H1 (cell line): Measurements from ENCODE around the gene POGZ. TPM values are rescaled to one million over a fixed set of nuclear protein-coding genes. Genes with fewer than 3 reads are reported as not detected.
A peak's percentile ranks its signal among the peaks of the same experiment; 100 is the strongest.

Source experiments
- CTCF ChIA-PET: fragments of 300-600 bp; sonication (Branson Sonifier 250); formaldehyde crosslinking; loops from one replicate; lab custom pipeline; 2021; ENCODE audit not compliant: partially characterized antibody; lab: Charles Lee
- POLR2A ChIA-PET: fragments of 300-600 bp; sonication (Branson Sonifier 250); formaldehyde crosslinking; loops from one replicate; lab custom pipeline; 2021; ENCODE audit warnings: inconsistent platforms; ENCODE audit not compliant: partially characterized antibody; lab: Charles Lee
- DNase-seq, 2 experiments: peaks; one replicate each; pipeline versions ENCODE4 v3.0.0 to v3.0.0-alpha.2; 2010 to 2022; ENCODE audit warnings: low spot score in 2 of 2, low read depth in 1 of 2, mixed read lengths in 1 of 2
- FAIRE-seq: peaks from 2 replicates; lab custom pipeline; 2011; peaks lifted over from hg19 to GRCh38; lab: Jason Lieb, UNC
- H2AFZ ChIP-seq: 2 replicates; pipeline ENCODE4 v1.8.1; 2012; ENCODE audit warnings: low read length, inconsistent platforms
- H2AK5ac ChIP-seq: 2 replicates; pipeline ENCODE4 v1.6.1; 2013; ENCODE audit warnings: low read depth, low read length
- H2BK120ac ChIP-seq: replicated peaks from 2 replicates; pipeline ENCODE3; 2013; ENCODE audit warnings: low read depth, low read length, inconsistent platforms
- H2BK12ac ChIP-seq: 2 replicates; pipeline ENCODE4 v1.6.1; 2013; ENCODE audit warnings: low read depth, low read length
- H2BK15ac ChIP-seq: 2 replicates; pipeline ENCODE4 v1.6.1; 2013; ENCODE audit warnings: low read length
- H2BK20ac ChIP-seq: 2 replicates; pipeline ENCODE4 v1.6.1; 2013; ENCODE audit warnings: low read length
- H2BK5ac ChIP-seq: 2 replicates; pipeline ENCODE4 v1.6.1; 2013; ENCODE audit warnings: low read depth, low read length
- H3K14ac ChIP-seq: 2 replicates; pipeline ENCODE4 v1.6.1; 2013; ENCODE audit warnings: inconsistent platforms; ENCODE audit not compliant: insufficient read length
- H3K18ac ChIP-seq: 2 replicates; pipeline ENCODE4 v1.6.1; 2013; ENCODE audit warnings: low read length; ENCODE audit errors: extremely low read depth
- H3K23ac ChIP-seq: 2 replicates; pipeline ENCODE4 v1.6.1; 2013; ENCODE audit warnings: inconsistent platforms; ENCODE audit not compliant: insufficient read length
- H3K23me2 ChIP-seq: 2 replicates; pipeline ENCODE4 v1.6.1; 2013; ENCODE audit warnings: low read depth, low read length
- H3K27ac ChIP-seq: 2 replicates; pipeline ENCODE4 v1.6.1; 2011; ENCODE audit warnings: low read depth, low read length, inconsistent platforms
- H3K27me3 ChIP-seq, 4 experiments: replicated peaks in 1 of 4; 1 replicate in 1 of 4; 2 replicates in 3 of 4; pipeline versions ENCODE4 v1.6.1 to v1.8.1; 2011 to 2013; ENCODE audit warnings: low read length in 3 of 4, mild to moderate bottlenecking in 3 of 4, inconsistent platforms in 2 of 4, mixed read lengths in 2 of 4, moderate library complexity in 1 of 4; ENCODE audit not compliant: control insufficient read depth in 3 of 4, insufficient read depth in 3 of 4; ENCODE audit errors: extremely low read depth in 1 of 4
- H3K36me3 ChIP-seq, 4 experiments: 2 replicates each; pipeline versions ENCODE4 v1.6.1 to v1.8.1; 2011 to 2013; ENCODE audit warnings: mild to moderate bottlenecking in 4 of 4, low read length in 3 of 4, moderate library complexity in 2 of 4, control low read depth in 1 of 4, inconsistent platforms in 1 of 4; ENCODE audit not compliant: insufficient read depth in 4 of 4, control insufficient read depth in 2 of 4
- H3K4ac ChIP-seq: replicated peaks from 2 replicates; pipeline ENCODE3; 2013; ENCODE audit warnings: low read length, low read depth, mixed read lengths, inconsistent platforms; ENCODE audit not compliant: insufficient read length
- H3K4me1 ChIP-seq, 4 experiments: replicated peaks in 1 of 4; 1 replicate in 1 of 4; 2 replicates in 3 of 4; pipeline versions ENCODE4 v1.6.1 to v1.8.1; 2011 to 2013; ENCODE audit warnings: low read length in 3 of 4, inconsistent platforms in 2 of 4, mixed read lengths in 1 of 4; ENCODE audit not compliant: insufficient read depth in 4 of 4, control insufficient read depth in 3 of 4
- H3K4me2 ChIP-seq, 2 experiments: 2 replicates each; pipeline versions ENCODE4 v1.6.1 to v1.8.1; 2011 to 2013; ENCODE audit warnings: low read depth in 2 of 2, low read length in 2 of 2, control low read depth in 1 of 2, inconsistent platforms in 1 of 2, mild to moderate bottlenecking in 1 of 2; ENCODE audit not compliant: insufficient read depth in 1 of 2
- H3K4me3 ChIP-seq, 4 experiments: fragments of 200-600, 300-600 bp in 1 of 4; sonication (generic), shearing (Covaris generic), sonication (Bioruptor Twin) in 1 of 4; 2 replicates each; pipeline versions ENCODE4 v1.5.1 to v1.8.1; 2011 to 2016; ENCODE audit warnings: low read length in 4 of 4, low read depth in 3 of 4, control low read depth in 2 of 4, inconsistent platforms in 2 of 4, mild to moderate bottlenecking in 2 of 4, mixed read lengths in 1 of 4, moderate library complexity in 1 of 4; ENCODE audit not compliant: insufficient read depth in 2 of 4; ENCODE audit errors: extremely low read depth in 1 of 4
- H3K56ac ChIP-seq: replicated peaks from 2 replicates; pipeline ENCODE3; 2013; ENCODE audit warnings: low read depth, mild to moderate bottlenecking, mixed read lengths, low read length, inconsistent platforms; ENCODE audit not compliant: insufficient read length
- H3K79me1 ChIP-seq: 2 replicates; pipeline ENCODE4 v1.6.1; 2013; ENCODE audit warnings: low read depth, low read length, control low read depth
- H3K79me2 ChIP-seq, 2 experiments: 2 replicates each; pipeline versions ENCODE4 v1.6.1 to v1.8.1; 2012 to 2013; ENCODE audit warnings: low read length in 2 of 2, mild to moderate bottlenecking in 2 of 2, inconsistent platforms in 1 of 2; ENCODE audit not compliant: insufficient read depth in 2 of 2, control insufficient read depth in 1 of 2
- H3K9ac ChIP-seq, 4 experiments: replicated peaks in 1 of 4; 1 replicate in 1 of 4; 2 replicates in 3 of 4; pipeline versions ENCODE4 v1.6.1 to v1.8.1; 2011 to 2013; ENCODE audit warnings: low read depth in 3 of 4, low read length in 3 of 4, control low read depth in 2 of 4, mild to moderate bottlenecking in 2 of 4, moderate library complexity in 2 of 4, inconsistent platforms in 1 of 4; ENCODE audit errors: extremely low read depth in 1 of 4
- H3K9me3 ChIP-seq, 2 experiments: 2 replicates each; pipeline versions ENCODE4 v1.6.1 to v1.8.1; 2012 to 2013; ENCODE audit warnings: mild to moderate bottlenecking in 2 of 2, moderate library complexity in 2 of 2, control low read depth in 1 of 2, inconsistent platforms in 1 of 2, low read depth in 1 of 2, low read length in 1 of 2, mixed read lengths in 1 of 2; ENCODE audit not compliant: insufficient read depth in 2 of 2
- H4K20me1 ChIP-seq, 2 experiments: replicated peaks in 1 of 2; 2 replicates each; pipeline versions ENCODE3 to v1.8.1; 2011 to 2013; ENCODE audit warnings: inconsistent platforms in 2 of 2, low read length in 2 of 2, mild to moderate bottlenecking in 1 of 2; ENCODE audit not compliant: insufficient read depth in 2 of 2, control insufficient read depth in 1 of 2
- H4K5ac ChIP-seq: 2 replicates; pipeline ENCODE4 v1.6.1; 2013; ENCODE audit warnings: low read length, low read depth, mixed read lengths, inconsistent platforms; ENCODE audit not compliant: insufficient read length
- H4K8ac ChIP-seq: 2 replicates; pipeline ENCODE4 v1.8.0; 2013; ENCODE audit warnings: mild to moderate bottlenecking, moderate library complexity, low read length, inconsistent platforms; ENCODE audit not compliant: insufficient read depth; ENCODE audit errors: extremely low read depth
- H4K91ac ChIP-seq: replicated peaks from 2 replicates; pipeline ENCODE3; 2013; ENCODE audit warnings: low read length, mixed read lengths, inconsistent platforms; ENCODE audit not compliant: insufficient read length
- BACH1 ChIP-seq: IDR thresholded peaks from 2 replicates; pipeline ENCODE4 v1.6.1; 2012; ENCODE audit warnings: low read length, improper control_type of control experiment
- HDAC6 ChIP-seq: IDR thresholded peaks from one replicate; pipeline ENCODE4 v1.7.1; 2012; ENCODE audit warnings: low read depth, mild to moderate bottlenecking, inconsistent platforms, low read length, moderate library complexity
- JUND ChIP-seq: IDR thresholded peaks from 2 replicates; pipeline ENCODE4 v1.6.1; 2011; ENCODE audit warnings: mild to moderate bottlenecking, improper control_type of control experiment, low read length
- POLR2A ChIP-seq, 2 experiments: IDR thresholded peaks; 1 replicate in 1 of 2; 2 replicates in 1 of 2; pipeline ENCODE4 v1.6.1; 2011; ENCODE audit warnings: low read depth in 2 of 2, low read length in 2 of 2, mild to moderate bottlenecking in 2 of 2; ENCODE audit errors: control extremely low read depth in 1 of 2
- POLR2AphosphoS5 ChIP-seq: IDR thresholded peaks from 2 replicates; pipeline ENCODE4 v1.6.1; 2011; ENCODE audit warnings: low read depth, low read length
- RAD21 ChIP-seq, 2 experiments: IDR thresholded peaks in 1 of 2; conservative IDR thresholded peaks in 1 of 2; 2 replicates each; pipeline ENCODE4 v1.6.1; 2011; ENCODE audit warnings: low read depth in 2 of 2, low read length in 2 of 2, improper control_type of control experiment in 1 of 2, inconsistent platforms in 1 of 2, mild to moderate bottlenecking in 1 of 2, moderate library complexity in 1 of 2
- SP1 ChIP-seq: IDR thresholded peaks from 2 replicates; pipeline ENCODE4 v1.6.1; 2011; ENCODE audit warnings: low read depth, low read length
- WGBS, 2 experiments: shearing (Covaris generic) in 1 of 2; methylation state at CpG; one replicate each; pipeline versions ENCODE4 v1.1.6 to v1.1.7; 2013 to 2015; ENCODE audit warnings: low lambda C conversion rate in 2 of 2, mixed read lengths in 2 of 2, inconsistent platforms in 1 of 2, low coverage in 1 of 2, missing lambda C conversion rate in 1 of 2; ENCODE audit not compliant: insufficient replicate concordance in 2 of 2, insufficient coverage in 1 of 2, insufficient read length in 1 of 2; ENCODE audit errors: extremely low coverage in 1 of 2, missing lambda C conversion rate in 1 of 2; 5-methylcytosine and 5-hydroxymethylcytosine counted together
- polyA plus RNA-seq, 7 experiments: library from polyadenylated mRNA; depleted of rRNA in 3 of 7; stranded (reverse) in 5 of 7; unstranded in 2 of 7; fragments of >200 nt in 5 of 7; fragments of 200-250 nt in 2 of 7; gene quantifications; 1 replicate in 5 of 7; 2 replicates in 1 of 7; 4 replicates in 1 of 7; pipeline versions ENCODE4 v1.2.1 to v1.2.3, GENCODE V29; 2011 to 2013; ENCODE audit warnings: missing spikeins in 2 of 7, mixed read lengths in 2 of 7
- total RNA-seq: library from RNA; stranded (reverse); fragmentation: NEBNext Ultra II Directional; extraction: Animal tissue kit (Norgen Biotek cat#: 25700); gene quantifications from 2 replicates; pipeline ENCODE4 v1.2.1, GENCODE V29; 2021
- TF ChIP-seq, protein P1 (sequence below), 3 experiments: IDR thresholded peaks; 1 replicate in 2 of 3; 2 replicates in 1 of 3; pipeline versions ENCODE4 v1.5.1 to v1.6.1; 2011; ENCODE audit warnings: low read length in 3 of 3, mild to moderate bottlenecking in 3 of 3, inconsistent platforms in 2 of 3, low read depth in 1 of 3, moderate library complexity in 1 of 3; ENCODE audit not compliant: insufficient read depth in 1 of 3; ENCODE audit errors: control extremely low read depth in 1 of 3

The POGZ gene
- total and polyA plus RNA-seq, 2 of the 8 experiments (the other 6 are each of a cell fraction or from before 2014, with no cell fraction given): 66.4 to 105 TPM

DNA sequence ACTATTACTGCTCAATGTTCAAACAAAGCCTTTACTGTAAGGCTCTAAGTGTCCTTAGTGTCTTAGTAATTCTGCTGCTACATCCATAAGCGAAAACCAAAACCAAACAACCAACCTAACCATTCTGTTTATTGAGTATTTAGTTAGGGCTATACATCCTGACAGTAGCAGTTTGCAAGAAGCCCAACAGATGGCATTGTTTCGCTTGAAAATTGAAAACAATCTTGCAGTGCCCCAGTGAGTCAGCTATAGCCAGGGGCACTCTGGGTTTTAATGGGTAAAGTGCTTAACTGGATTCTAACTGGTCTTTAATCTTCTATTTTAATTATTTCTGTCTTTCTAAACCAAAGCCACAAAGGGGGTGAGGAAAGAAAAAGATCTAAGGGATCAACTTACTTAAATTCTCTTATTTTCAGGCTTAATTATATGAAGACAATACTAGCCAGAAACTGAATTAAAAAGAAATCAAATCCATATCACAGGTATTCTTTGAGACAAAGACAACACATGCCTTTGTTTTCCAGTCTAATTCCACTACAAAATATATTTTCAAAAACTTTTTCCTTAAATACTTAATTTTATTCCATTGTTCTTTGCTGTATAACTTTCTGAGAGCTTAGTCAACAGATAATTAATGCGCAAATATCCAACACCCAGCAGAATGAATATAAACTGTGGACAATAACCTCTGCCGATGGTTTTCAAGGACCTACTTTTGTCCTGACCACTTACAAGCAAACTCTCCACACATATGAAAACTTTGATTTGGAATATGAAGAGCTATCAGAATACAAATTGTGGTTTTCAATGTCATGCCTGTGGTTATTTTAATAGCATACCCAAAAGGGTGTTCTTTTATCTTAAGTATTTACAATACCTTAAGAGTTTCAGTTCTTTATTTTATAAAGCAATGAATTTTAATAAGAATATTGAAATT, 15.2 kb downstream of the POGZ start:
- H2AFZ ChIP-seq: no peak overlapping the region
- H3K4me3 ChIP-seq: no peak overlapping the region
- WGBS, 2 experiments: 68% methylated on average over 4 of the region's 4 CpGs; no CpG with 5 or more reads in 1 of the 2 experiments
- no peaks in the 10 kb centered on the region for H3K27me3 ChIP-seq
- no peak overlapping the region for H2BK120ac ChIP-seq
- H3K23ac ChIP-seq: no peak overlapping the region
- H3K23me2 ChIP-seq: no peaks in the 10 kb centered on the region
- no peak overlapping the region for H2BK5ac ChIP-seq
- no peak overlapping the region for H4K5ac ChIP-seq
- no peak overlapping the region for H3K27ac ChIP-seq
- H2BK12ac ChIP-seq: no peak overlapping the region; the same call in 1 of the 2 replicates
- H3K4me2 ChIP-seq: no peak overlapping the region
- peaks cover 5 to 10% of the 10 kb centered on the region in 2 experiments for H4K20me1 ChIP-seq
- no peak overlapping the region for H2BK20ac ChIP-seq
- peaks cover 2% of the 10 kb centered on the region for H3K79me1 ChIP-seq
- no peak overlapping the region for H3K14ac ChIP-seq
- no peak overlapping the region for H2BK15ac ChIP-seq
- H4K91ac ChIP-seq: no peak overlapping the region
- no peaks in the 10 kb centered on the region for H3K9me3 ChIP-seq
- ChIA-PET POLR2A (interaction anchor here (0.6 to 1.2 kb wide), 2 partner anchors 86 to 97 kb away, joined by 3 read pairs; partner anchors contain the start of gene TUFT1), CTCF (interaction anchor here (0.6 to 1.5 kb wide), 15 partner anchors 10 to 118 kb away, joined by 3 to 7 read pairs (median 3); no protein-coding TSS in a partner anchor)
- H2AK5ac ChIP-seq: no peak overlapping the region
- peak; percentile 96 for FAIRE-seq
- peak in 1 of 2 experiments; percentile 55 for DNase-seq
- peaks cover 0 to 6% (median 5%) of the 10 kb centered on the region in 4 experiments; a peak in 2 of 8 replicates for H3K36me3 ChIP-seq
- H3K4me1 ChIP-seq: no peaks in the 10 kb centered on the region
- TF ChIP-seq POLR2AphosphoS5 (no peak), HDAC6 (no peak), JUND (peak; percentile 64), BACH1 (peak; percentile 34; the same call in 1 of the 2 replicates), RAD21 (IDR thresholded peaks at IDR 0.05 in 1 of 2, conservative IDR thresholded peaks at IDR 0.05 in 1 of 2; ENCODE audit: low read depth in 2 of 2, low read length in 2 of 2) (peak; percentile 72 to 78), POLR2A (IDR thresholded peaks at IDR 0.05; ENCODE audit: control extremely low read depth in 1 of 2, low read depth in 2 of 2, low read length in 2 of 2) (no peak), SP1 (no peak)
- TF ChIP-seq, protein P1, sequence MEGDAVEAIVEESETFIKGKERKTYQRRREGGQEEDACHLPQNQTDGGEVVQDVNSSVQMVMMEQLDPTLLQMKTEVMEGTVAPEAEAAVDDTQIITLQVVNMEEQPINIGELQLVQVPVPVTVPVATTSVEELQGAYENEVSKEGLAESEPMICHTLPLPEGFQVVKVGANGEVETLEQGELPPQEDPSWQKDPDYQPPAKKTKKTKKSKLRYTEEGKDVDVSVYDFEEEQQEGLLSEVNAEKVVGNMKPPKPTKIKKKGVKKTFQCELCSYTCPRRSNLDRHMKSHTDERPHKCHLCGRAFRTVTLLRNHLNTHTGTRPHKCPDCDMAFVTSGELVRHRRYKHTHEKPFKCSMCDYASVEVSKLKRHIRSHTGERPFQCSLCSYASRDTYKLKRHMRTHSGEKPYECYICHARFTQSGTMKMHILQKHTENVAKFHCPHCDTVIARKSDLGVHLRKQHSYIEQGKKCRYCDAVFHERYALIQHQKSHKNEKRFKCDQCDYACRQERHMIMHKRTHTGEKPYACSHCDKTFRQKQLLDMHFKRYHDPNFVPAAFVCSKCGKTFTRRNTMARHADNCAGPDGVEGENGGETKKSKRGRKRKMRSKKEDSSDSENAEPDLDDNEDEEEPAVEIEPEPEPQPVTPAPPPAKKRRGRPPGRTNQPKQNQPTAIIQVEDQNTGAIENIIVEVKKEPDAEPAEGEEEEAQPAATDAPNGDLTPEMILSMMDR (IDR thresholded peaks at IDR 0.05; ENCODE audit: control extremely low read depth in 1 of 3, insufficient read depth in 1 of 3, low read depth in 1 of 3, low read length in 3 of 3): peak in 2 of 3 experiments; percentile 69 to 82; a peak in 3 of 4 replicates
- H3K4ac ChIP-seq: no peak overlapping the region
- H3K56ac ChIP-seq: no peak overlapping the region
- H3K18ac ChIP-seq: no peak overlapping the region
- no peak overlapping the region for H4K8ac ChIP-seq
- no peak overlapping the region for H3K9ac ChIP-seq
- H3K79me2 ChIP-seq: peaks cover 30 to 100% of the 10 kb centered on the region in 2 experiments
